ENCODE results near the gene MDFIC. TPM values are rescaled to one million over a fixed set of nuclear protein-coding genes. Genes with fewer than 3 reads are reported as not detected.

The MDFIC gene
- total RNA-seq, 1 donor from 2014 or later, result 8.7 TPM

GRCh38 chr7:115019882-115020605 is 98.2 kb downstream of the MDFIC start:
- H3K27me3 ChIP-seq (ENCODE audit: control insufficient read depth, insufficient read depth, low read length), result no peaks in the 10 kb centered on the region
- H3K4me3 ChIP-seq (ENCODE audit: low read depth, low read length), result no peak overlapping the region
- DNase-seq (ENCODE audit: low read depth), result no peak
- FAIRE-seq, result no peak
- H3K36me3 ChIP-seq (ENCODE audit: control insufficient read depth, insufficient read depth, low read length), result no peaks in the 10 kb centered on the region
- no peak for TF ChIP-seq CTCF (IDR thresholded peaks at IDR 0.05; ENCODE audit: insufficient read depth, low read length, severe bottlenecking)

- no peak for TF ChIP-seq CTCF (IDR thresholded peaks at IDR 0.05; ENCODE audit: insufficient read depth, low read length, severe bottlenecking)
- DNase-seq (ENCODE audit: low read depth) (no peak), FAIRE-seq (no peak)
- Histone ChIP-seq H3K36me3 (ENCODE audit: control insufficient read depth, insufficient read depth, low read length) (no peaks in the 10 kb centered on the region), H3K4me3 (ENCODE audit: low read depth, low read length) (no peak overlapping the region), H3K27me3 (ENCODE audit: control insufficient read depth, insufficient read depth, low read length) (no peaks in the 10 kb centered on the region)
These were observed 101.3 kb downstream of the MDFIC start for GRCh38 chr7:115023219-115023618.

- TF ChIP-seq CTCF (IDR thresholded peaks at IDR 0.05; ENCODE audit: insufficient read depth, low read length, severe bottlenecking), result no peak
- Histone ChIP-seq H3K4me3 (ENCODE audit: low read depth, low read length) (no peak overlapping the region), H3K27me3 (ENCODE audit: control insufficient read depth, insufficient read depth, low read length) (no peaks in the 10 kb centered on the region), H3K36me3 (ENCODE audit: control insufficient read depth, insufficient read depth, low read length) (no peaks in the 10 kb centered on the region)
- no peak for FAIRE-seq
- no peak for DNase-seq (ENCODE audit: low read depth)
These were observed 102.4 kb downstream of the MDFIC start for GRCh38 chr7:115024276-115024675.

GRCh38 chr7:115032715-115033703 is 111.1 kb downstream of the MDFIC start:
- Histone ChIP-seq H3K27me3 (ENCODE audit: control insufficient read depth, insufficient read depth, low read length) (no peaks in the 10 kb centered on the region), H3K36me3 (ENCODE audit: control insufficient read depth, insufficient read depth, low read length) (no peaks in the 10 kb centered on the region), H3K4me3 (ENCODE audit: low read depth, low read length) (no peak overlapping the region)
- no peak for DNase-seq (ENCODE audit: low read depth)
- FAIRE-seq, result no peak
- TF ChIP-seq CTCF (IDR thresholded peaks at IDR 0.05; ENCODE audit: insufficient read depth, low read length, severe bottlenecking), result no peak

- Histone ChIP-seq H3K36me3 (ENCODE audit: control insufficient read depth, insufficient read depth, low read length) (no peaks in the 10 kb centered on the region), H3K27me3 (ENCODE audit: control insufficient read depth, insufficient read depth, low read length) (no peaks in the 10 kb centered on the region), H3K4me3 (ENCODE audit: low read depth, low read length) (no peak overlapping the region)
- FAIRE-seq (no peak), DNase-seq (ENCODE audit: low read depth) (no peak)
- TF ChIP-seq CTCF (IDR thresholded peaks at IDR 0.05; ENCODE audit: insufficient read depth, low read length, severe bottlenecking), result no peak
These were observed 112.1 kb downstream of the MDFIC start for GRCh38 chr7:115033917-115034459.
